ENCODE measurements around the gene CRIM1. TPM values are rescaled to one million over a fixed set of nuclear protein-coding genes. Genes with fewer than 3 reads are reported as not detected.

Gene CRIM1
- total RNA-seq, 4 donors from 2014 or later = 72.6 to 162 (median 112) TPM

DNA sequence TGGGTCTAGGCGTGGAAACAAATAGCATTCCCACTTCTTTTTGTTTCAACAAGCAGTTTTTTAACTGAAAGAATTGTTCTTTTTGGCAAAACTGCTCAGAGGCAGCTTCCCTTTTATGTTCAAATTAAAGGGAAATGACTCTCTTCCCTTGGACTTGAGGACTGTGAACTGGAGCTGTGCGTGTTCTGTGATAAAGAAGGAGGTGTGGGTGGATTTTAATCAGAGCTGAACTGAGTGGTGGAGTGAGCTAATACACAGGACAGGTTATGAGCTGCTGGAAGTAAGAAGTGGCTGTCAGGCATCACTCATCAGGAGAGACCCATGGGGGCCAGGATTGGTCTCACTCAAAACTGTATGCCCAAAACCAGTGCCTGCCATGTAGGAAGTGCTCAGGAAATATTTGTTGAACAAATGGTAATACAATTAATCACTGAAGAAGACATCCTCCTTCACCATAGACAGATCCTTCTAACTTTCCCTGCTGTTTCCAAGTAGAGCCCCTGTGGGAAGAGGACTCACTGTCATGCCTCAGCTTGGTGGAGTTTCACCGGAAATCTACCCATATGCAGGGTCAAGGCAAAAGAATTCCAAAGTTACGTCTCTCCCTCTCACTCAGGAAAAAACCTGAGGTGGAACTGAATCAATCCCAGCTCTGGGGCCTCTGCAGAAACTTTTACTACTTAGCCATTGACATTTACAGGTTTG, 186.5 kb downstream of the CRIM1 start:
- peaks cover 48% of the 10 kb centered on the region for H3K36me3 ChIP-seq
- H3K4me3 ChIP-seq = no peak overlapping the region
- no peak overlapping the region for H3K27ac ChIP-seq
- TF ChIP-seq POLR2AphosphoS5 (IDR thresholded peaks at IDR 0.05) = no peak
- TF ChIP-seq, protein P1, sequence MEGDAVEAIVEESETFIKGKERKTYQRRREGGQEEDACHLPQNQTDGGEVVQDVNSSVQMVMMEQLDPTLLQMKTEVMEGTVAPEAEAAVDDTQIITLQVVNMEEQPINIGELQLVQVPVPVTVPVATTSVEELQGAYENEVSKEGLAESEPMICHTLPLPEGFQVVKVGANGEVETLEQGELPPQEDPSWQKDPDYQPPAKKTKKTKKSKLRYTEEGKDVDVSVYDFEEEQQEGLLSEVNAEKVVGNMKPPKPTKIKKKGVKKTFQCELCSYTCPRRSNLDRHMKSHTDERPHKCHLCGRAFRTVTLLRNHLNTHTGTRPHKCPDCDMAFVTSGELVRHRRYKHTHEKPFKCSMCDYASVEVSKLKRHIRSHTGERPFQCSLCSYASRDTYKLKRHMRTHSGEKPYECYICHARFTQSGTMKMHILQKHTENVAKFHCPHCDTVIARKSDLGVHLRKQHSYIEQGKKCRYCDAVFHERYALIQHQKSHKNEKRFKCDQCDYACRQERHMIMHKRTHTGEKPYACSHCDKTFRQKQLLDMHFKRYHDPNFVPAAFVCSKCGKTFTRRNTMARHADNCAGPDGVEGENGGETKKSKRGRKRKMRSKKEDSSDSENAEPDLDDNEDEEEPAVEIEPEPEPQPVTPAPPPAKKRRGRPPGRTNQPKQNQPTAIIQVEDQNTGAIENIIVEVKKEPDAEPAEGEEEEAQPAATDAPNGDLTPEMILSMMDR (IDR thresholded peaks at IDR 0.05) = no peak
- TF ChIP-seq EP300 (IDR thresholded peaks at IDR 0.05) = no peak
- TF ChIP-seq POLR2A (IDR thresholded peaks at IDR 0.05) = no peak
- no peaks in the 10 kb centered on the region for H3K4me1 ChIP-seq
- no peak for DNase-seq (ENCODE audit: low spot score in 2 of 2)
- no peaks in the 10 kb centered on the region for H3K27me3 ChIP-seq
- 83% methylated on average over 4 of the region's 4 CpGs for WGBS
- no peaks in the 10 kb centered on the region for H3K9me3 ChIP-seq

DNA sequence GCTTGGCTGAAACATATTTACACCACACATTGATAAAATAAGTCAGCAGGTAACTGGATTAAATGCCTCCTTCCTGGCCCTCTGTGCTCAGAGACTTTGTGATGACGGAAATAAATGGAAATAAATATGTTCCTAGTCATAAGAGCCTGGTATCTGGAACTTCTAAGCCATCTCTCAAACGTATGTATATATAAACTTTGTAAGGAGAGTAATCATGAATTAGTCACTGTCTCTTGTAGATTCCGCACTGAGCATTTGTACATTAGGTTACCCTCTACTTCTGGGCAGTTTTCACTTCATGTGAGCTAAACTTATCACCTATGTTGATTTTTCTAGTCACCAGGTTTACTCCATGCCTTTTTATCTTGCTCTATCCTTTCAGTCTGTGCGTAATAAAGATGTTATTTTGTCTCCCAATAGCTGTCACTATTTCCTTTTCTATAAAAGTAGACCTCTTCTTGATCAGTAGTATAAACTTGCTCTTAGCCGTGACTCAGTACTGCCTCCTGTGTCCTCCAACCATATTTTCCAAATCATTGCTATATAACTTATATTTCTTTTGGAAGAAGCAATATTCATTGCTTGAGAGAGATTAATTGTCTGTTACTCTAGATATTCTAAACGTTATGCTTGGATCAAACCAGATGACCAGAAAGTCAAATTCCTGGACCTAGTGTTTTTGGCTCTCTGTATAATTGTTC, 189.2 kb downstream of the CRIM1 start:
- Histone ChIP-seq H3K4me1 (no peaks in the 10 kb centered on the region), H3K27ac (no peak overlapping the region), H3K27me3 (no peaks in the 10 kb centered on the region), H3K36me3 (peaks cover 59% of the 10 kb centered on the region), H3K4me3 (no peak overlapping the region), H3K9me3 (no peaks in the 10 kb centered on the region)
- DNase-seq (ENCODE audit: low spot score in 2 of 2) = no peak
- WGBS = 86% methylated on average over 6 of the region's 6 CpGs
- TF ChIP-seq POLR2AphosphoS5 (IDR thresholded peaks at IDR 0.05) (no peak), EP300 (IDR thresholded peaks at IDR 0.05) (no peak), POLR2A (IDR thresholded peaks at IDR 0.05) (no peak)
- TF ChIP-seq, protein P1 (IDR thresholded peaks at IDR 0.05) = no peak

DNA sequence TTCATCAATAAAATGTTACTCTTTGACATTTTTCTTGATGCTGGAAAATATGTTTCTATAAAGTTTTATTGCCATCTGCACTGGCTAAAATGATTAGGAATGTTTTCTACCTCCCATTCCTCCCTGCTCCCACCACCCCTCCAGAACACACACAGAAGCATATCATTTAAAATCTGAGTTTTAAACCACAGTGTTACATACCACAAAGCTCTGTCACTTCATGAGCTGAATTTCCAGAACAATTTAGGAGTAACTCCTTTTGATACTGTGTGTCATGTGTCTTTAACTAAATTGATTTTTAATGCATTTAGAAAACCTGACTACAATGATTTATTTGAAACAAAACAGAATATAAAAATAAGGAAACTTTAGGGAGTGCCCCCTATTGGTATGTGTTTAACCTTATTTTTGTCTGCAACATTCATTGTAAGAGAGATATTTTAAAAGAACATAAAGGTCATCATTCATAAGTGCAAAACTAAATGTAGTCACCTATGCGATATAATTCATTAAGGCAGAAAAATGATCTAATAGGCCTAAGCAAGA, 190.4 kb downstream of the CRIM1 start:
- 0% methylated on average over 1 of the region's 1 CpG for WGBS
- Histone ChIP-seq H3K4me3 (no peak overlapping the region), H3K4me1 (no peaks in the 10 kb centered on the region), H3K27ac (no peak overlapping the region), H3K27me3 (no peaks in the 10 kb centered on the region), H3K9me3 (no peaks in the 10 kb centered on the region), H3K36me3 (peaks cover 60% of the 10 kb centered on the region)
- TF ChIP-seq, protein P1 (IDR thresholded peaks at IDR 0.05) = no peak
- TF ChIP-seq POLR2A (IDR thresholded peaks at IDR 0.05) = no peak
- TF ChIP-seq POLR2AphosphoS5 (IDR thresholded peaks at IDR 0.05) = no peak
- no peak for TF ChIP-seq EP300 (IDR thresholded peaks at IDR 0.05)
- no peak for DNase-seq (ENCODE audit: low spot score in 2 of 2)

DNA sequence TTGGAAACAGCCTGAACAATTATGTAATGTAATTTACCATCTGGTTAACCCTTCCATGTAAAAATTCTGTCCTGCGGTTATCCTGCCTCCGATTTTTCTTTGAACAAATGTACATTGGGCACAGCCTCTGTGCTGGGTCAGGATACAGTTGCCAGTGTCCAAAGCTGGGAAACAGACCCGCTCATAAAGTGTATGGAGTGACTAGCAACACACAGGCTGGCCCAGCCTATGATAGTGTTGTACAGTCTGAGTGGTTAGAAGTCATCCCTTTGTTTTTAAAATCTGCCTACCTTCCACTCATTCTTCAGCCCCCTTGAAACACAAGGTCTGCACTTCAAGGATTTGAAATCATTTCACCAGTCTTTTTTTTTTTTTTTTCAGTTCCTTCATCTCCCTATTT, 192.3 kb downstream of the CRIM1 start:
- no peaks in the 10 kb centered on the region for H3K9me3 ChIP-seq
- DNase-seq (ENCODE audit: low spot score in 2 of 2) = no peak
- no peaks in the 10 kb centered on the region for H3K4me1 ChIP-seq
- H3K27me3 ChIP-seq = no peaks in the 10 kb centered on the region
- TF ChIP-seq, protein P1 (IDR thresholded peaks at IDR 0.05) = no peak
- TF ChIP-seq EP300 (IDR thresholded peaks at IDR 0.05) (no peak), POLR2A (IDR thresholded peaks at IDR 0.05) (no peak), POLR2AphosphoS5 (IDR thresholded peaks at IDR 0.05) (no peak)
- H3K27ac ChIP-seq = no peak overlapping the region
- peaks cover 62% of the 10 kb centered on the region for H3K36me3 ChIP-seq
- 91% methylated on average over 3 of the region's 3 CpGs for WGBS
- no peak overlapping the region for H3K4me3 ChIP-seq

DNA sequence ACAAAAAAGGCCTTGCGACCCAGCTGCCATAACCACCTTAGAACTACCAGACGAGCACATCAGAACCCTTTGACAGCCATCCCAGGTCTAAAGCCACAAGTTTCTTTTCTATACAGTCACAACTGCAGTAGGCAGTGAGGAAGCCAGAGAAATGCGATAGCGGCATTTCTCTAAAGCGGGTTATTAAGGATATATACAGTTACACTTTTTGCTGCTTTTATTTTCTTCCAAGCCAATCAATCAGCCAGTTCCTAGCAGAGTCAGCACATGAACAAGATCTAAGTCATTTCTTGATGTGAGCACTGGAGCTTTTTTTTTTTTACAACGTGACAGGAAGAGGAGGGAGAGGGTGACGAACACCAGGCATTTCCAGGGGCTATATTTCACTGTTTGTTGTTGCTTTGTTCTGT, 193.6 kb downstream of the CRIM1 start:
- Histone ChIP-seq H3K4me3 (no peak overlapping the region), H3K9me3 (no peaks in the 10 kb centered on the region), H3K4me1 (no peaks in the 10 kb centered on the region), H3K27ac (no peak overlapping the region), H3K27me3 (no peaks in the 10 kb centered on the region), H3K36me3 (peaks cover 63% of the 10 kb centered on the region)
- 67% methylated on average over 7 of the region's 7 CpGs for WGBS
- no peak for DNase-seq (ENCODE audit: low spot score in 2 of 2)
- TF ChIP-seq, protein P1 (IDR thresholded peaks at IDR 0.05) = no peak
- TF ChIP-seq EP300 (IDR thresholded peaks at IDR 0.05) (no peak), POLR2AphosphoS5 (IDR thresholded peaks at IDR 0.05) (no peak), POLR2A (IDR thresholded peaks at IDR 0.05) (no peak)

Data from suprapubic skin (tissue), 4 donors.